SW480 (cell line): Measurements from ENCODE around the gene ABHD13.
"Not testable (repeated sequence)": the region's sequence is repeated elsewhere in the genome, so short reads cannot be mapped to it uniquely, and the experiment has no call there.

Experiments
- DNase-seq: peaks from one replicate; pipeline ENCODE4 v3.0.0-alpha.2; 2016; ENCODE audit warnings: low spot score

ABHD13 gene

DNA sequence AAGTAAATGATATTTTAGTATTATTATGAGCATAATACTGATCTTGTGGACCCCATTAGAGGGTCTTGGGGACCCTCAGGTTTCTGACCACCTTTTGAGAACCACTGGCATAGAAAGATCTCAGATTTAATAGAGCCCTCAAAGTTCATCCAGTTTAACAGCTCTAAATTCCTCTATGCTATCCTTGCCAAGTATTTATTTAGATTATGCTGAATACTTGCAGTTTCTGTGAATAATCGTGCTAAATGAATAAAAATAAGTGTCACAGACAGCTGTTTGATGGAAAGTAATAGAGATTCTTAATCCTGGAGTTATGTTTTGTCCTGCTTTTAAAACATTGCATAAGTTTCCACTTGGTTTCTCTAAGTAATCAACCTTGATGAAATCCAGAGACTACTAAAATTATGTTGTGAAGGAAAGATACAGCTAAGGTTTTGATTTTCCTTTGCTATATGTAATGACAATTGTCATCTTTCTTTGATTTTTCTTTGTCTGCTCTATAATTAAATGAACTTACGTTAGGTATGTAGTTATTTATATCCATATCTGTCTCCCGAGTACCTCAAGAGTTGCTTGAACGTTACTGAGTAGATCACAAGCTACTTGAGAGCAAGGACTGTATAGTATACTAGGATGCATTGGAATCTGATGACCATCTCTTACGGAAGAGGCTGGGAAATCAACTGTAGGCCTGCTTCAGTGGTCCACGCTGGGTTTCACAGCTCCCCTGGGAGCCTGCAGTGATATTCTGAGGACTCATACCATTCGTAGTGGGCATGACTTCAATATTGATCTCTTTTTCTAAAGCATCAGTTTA lies 5.7 kb downstream of the ABHD13 start:
- DNase-seq = no peak

DNA sequence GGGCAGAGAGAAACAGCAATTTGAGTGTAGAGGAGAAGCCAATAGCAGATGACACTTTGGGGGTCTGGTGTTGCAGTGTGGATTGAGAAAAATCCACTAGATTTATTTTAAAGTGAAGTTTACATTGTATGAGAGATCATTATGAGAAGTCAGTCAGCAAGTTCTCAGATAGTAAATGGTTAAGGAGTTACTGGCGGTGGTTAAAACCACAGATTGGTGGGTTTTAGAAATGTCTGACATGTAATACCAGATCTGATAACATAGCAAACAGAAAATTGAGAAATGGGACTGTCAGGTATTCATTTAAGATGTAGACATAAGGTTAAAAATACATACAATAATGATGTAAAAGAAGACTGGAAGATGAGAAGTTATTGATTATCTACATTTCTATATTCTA lies 7.2 kb downstream of the ABHD13 start:
- no peak for DNase-seq

DNA sequence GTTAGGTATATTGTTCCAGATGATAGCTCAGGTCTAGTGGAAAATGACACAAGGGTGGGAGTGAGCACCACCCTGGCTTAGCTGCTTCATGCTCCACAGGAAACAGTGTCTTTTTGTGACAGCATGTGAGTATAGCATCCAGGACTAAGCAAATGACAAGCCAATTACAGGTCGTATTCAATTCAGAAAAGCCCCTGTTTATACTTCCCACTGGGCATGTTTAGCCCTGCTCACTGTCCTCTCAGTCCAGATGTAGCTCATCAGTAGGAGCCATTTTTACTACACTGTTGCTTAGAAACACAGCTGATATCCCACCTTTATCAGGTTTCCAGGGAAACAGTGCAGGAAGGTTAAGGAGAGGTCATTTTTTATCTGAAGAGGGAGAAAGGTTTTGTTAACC lies 8.0 kb downstream of the ABHD13 start:
- no peak for DNase-seq

DNA sequence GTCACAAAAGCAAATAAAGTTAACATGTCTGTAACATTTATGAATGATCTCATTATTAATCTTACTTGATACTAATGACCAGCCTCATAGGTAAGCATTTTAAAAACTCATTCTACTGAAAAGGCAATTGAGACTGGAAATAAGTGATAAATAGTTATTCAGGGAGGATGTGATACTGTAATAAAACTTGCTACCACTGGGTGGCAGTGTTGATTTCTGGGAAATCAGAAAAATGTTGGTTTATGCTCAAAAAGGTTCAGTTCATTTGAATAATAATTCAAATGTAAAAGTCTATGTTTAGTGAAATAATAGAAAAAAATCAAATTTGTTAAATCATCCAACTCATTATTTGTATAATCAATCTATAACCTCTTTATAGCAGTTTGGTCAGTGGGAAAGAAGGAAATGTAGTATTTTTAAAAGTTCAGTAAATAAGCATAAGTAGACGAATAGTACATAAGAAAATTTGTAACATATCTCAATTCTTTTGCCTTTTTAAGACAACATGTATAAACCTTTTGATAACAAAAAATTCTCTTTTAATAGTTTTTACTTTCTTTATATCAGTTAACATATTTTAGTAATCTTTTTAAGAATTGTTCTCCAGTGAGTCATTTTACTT lies 9.6 kb downstream of the ABHD13 start:
- peak; percentile 6 for DNase-seq

DNA sequence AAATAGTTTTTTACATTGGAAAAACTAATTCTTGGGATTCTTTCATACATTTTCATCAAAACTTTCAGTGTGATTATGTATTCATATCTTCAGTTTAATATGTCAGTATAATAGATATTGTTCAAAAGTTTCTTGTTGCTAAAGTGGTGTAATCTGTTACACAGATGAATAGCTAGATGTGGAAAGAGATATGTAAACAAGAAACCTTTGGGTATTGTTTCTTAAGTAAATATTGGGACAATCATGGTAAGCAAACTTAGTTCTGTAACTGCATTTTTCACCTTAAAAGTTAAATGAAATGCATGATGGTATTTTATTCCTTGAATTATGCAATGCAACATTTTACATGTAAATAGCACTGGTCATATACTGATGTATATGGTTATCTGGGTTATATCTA lies 12.2 kb downstream of the ABHD13 start:
- no peak for DNase-seq

DNA sequence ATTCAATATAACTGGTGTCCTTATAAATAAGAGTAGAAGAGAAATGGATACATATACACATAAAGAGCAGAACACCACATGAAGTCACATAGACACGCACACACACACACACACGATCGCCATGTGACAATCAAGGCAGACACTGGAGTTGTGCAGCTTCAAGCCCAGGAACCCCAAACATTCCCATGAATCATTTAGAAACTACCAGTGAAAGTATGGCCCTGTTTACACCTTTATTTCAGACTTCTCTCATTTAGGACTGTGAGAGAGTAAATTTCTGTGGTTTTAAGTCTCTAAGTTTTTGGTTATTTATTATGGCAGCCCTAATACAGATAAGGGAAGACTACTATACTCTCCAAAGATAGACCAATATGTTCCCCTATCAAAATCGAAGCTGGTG lies 31.0 kb downstream of the ABHD13 start:
- DNase-seq = no peak

DNA sequence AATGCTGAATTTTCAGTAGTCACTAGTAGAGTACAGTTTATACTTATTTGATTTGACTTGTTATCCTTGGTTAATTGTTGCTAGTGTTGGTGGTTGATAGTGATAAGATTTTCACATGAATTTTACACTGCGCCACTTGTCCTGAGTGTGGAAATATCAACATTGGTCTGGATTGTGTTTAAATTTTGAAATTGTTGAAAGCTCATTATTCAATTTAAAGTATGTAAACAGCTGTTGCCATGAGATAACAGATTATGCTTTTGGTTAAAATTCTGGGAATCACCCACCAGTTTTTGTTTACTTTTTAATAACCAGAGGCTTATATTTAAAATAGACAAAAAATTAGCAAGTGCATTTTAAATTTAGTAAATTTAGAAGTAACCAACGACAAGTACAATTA lies 39.1 kb downstream of the ABHD13 start:
- DNase-seq = no peak

DNA sequence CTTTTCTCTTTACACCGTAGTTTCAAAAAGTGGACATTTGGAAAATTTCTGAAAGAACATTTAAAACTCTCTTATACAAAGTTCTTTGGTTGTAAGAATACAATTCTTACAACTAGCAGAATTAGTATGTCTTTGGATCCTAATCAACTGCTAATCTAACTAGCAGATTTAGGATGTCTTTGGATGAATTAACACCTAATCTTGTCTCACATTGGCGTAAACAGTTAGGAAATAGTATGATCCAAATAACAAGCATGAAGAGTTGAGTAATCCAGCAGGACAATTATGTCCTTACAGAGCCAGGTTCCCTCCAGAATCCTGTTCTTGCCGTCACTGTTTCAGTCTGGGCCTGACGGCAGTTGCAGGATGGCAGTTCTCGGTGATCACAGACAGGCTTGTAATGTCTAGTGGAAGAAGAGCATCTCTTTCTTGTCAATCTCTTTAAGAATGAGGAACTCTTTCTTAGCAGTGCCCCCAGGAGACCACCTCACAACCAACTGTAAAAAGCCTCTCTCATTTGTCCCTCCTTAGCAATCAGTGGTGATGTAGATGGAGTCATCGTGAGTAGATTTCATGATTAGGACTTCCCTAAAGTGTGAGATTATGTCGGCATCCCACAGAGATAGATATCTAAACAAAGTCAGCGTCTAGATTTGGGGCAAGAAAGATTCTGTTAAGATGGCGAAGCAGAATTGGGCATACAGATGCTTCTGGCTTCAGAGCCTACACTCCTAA lies 45.6 kb downstream of the ABHD13 start:
- no peak for DNase-seq

DNA sequence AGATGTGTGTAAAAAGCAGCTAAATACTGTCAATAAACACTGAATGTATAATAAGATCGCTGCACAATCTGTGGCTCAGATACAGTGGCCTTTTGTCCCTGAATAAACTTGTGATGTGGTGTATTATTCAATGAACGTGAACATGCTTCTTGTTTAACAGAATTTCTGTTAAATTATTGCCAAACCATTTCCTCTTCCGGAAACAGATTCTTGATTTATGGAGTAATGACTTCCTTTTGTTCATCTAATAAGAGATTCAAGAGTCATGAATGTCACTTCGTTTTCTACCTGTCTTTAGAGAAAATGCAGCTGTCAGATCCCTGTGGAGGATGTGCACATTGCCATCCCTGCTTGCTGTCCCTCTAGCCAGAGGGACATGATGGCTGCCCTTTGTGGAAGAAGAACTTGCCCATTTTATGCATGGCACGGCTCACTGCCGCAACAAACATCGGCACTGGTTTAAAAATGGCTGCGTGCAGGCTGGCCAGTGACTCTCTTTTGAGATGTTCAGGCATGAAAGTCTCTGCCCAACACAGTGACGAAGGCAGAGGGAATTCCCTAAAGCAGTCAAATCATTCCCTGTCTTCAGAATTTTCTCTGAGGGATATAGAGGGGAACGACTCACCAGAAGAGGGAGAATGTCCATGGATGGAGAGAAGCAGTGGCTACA lies 48.3 kb downstream of the ABHD13 start:
- DNase-seq = no peak

DNA sequence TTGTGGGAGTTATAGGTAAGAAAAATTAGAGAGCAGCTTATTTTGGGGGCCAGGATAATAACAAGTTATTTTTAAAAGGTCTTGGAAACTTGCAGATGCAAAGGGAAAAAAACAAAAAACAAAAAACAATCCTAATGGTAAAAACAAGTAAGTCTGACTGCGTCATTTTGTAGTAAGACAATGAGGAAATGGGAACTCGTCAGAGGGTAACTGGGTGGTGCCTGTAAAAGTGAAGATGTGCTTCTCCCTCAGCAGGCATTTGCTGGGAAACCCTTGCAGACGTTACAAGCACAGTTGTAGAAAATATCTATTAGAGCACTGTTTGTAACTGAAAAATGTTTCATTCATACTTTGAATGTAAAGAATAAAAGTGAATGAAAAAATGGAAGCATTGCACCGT lies 49.2 kb downstream of the ABHD13 start:
- DNase-seq = no peak

DNA sequence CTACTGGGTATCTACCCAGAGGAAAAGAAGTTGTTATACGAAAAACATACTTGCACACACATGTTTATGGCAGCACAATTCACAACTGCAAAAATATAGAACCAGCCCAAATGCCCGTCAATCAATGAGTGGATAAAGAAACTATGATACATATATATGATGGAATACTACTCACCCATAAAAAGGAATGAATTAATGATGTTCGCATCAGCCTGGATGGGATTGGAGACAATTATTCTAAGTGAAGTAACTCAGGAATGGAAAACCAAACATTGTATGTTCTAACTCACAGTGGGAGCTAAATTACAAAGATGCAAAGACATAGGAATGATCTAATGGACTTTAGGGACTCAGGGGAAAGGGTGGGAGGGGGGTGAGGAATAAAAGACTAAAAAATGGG lies 49.7 kb downstream of the ABHD13 start:
- not testable (repeated sequence) for DNase-seq

DNA sequence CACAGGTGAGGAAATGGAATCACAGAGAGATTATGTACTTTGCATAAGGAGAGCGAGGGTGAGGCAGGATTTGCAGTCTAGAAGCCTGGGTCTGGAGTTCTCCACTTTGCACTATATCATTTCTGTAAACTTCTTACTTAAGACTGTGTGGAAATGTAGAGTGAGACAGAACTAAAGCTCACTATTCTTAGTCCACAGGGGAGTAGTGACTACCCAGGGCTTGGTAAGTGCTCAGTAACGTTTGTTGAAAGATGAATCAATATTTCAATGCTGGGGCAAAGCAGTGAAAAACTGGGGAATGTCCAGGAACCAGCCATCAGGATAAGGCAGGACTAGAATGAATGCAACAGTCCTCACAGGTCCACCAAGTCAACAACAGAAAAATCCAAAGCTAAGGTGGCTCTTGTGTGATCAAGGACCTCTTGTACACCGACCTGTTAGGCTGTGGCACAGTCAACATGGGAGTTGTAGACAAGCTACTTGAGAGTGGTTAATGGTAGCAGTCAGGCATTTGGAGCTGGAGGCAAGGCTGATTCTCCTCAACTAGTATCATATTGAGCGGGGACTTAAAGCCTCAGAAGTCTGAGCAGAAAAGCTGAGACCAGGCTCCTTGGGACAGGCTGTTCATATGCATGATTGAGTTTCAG lies 50.4 kb downstream of the ABHD13 start:
- DNase-seq = no peak

DNA sequence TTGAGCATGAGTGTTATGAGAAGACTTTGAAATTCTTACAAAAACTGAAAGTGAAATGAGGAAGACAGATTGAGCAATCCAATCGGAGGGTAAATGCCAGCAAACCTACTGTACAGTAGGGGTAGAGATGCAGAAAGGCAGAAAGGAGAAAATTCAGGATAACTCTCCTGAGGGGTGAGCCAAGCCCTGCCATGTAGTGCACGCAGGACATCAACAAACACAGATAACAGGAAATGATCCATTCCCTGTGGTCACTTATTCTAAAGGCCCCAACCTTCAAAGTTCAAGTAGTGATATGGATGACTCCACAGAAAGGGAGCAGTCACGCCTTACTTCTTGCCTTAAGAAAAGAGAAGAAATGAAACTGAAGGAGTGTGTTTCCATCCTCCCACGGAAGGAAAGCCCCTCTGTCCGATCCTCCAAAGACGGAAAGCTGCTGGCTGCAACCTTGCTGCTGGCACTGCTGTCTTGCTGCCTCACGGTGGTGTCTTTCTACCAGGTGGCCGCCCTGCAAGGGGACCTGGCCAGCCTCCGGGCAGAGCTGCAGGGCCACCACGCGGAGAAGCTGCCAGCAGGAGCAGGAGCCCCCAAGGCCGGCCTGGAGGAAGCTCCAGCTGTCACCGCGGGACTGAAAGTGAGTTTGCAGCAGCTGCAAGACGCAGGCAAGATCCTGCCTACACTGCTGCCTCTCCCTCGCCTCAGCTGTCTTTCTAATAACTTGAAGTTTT lies 51.6 kb downstream of the ABHD13 start, which contains the start of gene TNFSF13B:
Gene TNFSF13B (plus strand): TSS at position 118 of the 728 bp plus-strand sequence. CDS start 178 bp downstream, at position 296.
- no peak for DNase-seq

DNA sequence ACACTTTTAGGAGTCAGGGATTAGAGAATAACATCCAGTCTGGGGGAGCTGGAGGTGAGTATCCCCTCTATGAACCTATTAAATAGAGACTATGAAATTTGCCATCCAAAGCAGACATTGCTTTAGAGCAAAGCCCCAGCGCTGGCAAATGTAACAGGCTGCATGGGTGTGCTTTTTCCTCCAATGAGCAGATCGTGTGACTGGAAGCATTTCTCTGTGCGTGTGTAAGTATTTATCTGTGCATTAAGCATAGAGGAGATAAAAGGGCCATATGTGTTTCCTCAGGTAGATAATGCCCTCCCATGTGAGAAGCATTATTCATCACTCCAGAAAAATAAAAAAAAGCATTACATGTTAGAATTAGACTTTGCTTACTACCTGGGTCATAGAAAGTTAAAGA lies 52.2 kb downstream of the ABHD13 start:
- DNase-seq = no peak

DNA sequence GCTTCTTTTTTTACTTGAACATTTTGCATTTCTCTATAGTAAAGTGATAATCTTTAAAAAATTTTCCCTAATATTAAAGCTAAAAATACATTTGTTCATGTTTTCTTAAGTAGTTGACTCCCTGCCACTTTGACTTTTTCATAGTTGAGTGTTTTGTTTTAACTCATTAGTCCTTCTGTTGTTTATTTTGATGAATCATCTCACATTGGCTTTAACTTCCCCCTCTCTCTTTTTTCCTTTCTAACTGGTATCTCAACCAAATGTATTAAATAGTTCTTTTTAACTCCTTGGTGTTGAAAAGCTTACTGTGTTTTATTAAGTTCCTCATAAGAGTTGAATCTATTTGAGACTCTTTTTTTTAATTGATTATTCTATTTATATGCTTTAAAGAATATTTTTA lies 54.1 kb downstream of the ABHD13 start:
- DNase-seq = no peak

DNA sequence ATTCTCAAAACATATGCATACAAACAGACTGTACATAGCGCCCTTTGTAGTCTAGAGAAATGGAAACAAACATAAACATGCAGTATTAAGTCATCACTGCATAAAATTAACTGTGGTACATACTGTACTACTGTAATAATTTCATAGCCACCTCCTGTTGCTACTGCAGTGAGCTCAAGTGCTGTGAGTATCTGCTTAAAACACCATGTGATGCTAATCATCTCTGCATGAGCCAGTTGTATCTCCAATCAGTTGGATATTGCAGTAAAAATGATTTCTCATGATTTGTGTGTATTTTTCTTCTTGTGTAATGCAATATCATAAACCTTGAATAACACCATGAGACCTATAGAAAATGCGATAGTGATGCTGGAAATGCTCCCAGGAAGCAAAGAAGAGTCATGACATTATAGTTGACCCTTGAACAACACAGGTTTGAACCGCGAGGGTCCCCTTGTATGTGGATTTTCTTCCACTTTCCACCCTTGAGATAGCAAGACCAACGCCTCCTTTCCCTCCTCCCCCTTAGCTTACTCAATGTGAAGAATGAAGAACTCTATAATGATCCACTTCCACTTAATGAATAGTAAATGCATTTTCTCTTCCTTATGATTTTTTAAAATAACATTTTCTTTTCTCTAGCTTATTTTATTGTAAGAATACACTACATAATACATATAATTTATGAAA lies 55.4 kb downstream of the ABHD13 start:
- DNase-seq = no peak

DNA sequence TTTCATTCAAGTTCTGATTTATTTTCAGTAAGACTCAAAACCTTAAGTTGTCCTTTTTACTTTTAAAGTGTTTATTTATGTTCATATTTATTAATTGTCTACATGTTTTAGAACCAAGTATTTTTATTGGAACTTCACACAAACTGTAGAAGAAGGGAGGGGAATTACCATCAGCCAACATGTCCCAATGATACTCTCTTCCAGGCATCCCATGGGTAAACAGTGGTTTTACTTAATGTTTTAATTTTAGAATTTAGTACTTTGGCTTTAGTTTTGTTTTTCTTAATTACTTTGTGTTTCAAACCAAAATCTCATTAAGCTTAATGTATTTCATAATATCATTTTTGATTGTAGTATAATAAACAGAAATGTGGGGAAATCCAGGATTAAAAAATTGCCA lies 56.5 kb downstream of the ABHD13 start:
- no peak for DNase-seq

DNA sequence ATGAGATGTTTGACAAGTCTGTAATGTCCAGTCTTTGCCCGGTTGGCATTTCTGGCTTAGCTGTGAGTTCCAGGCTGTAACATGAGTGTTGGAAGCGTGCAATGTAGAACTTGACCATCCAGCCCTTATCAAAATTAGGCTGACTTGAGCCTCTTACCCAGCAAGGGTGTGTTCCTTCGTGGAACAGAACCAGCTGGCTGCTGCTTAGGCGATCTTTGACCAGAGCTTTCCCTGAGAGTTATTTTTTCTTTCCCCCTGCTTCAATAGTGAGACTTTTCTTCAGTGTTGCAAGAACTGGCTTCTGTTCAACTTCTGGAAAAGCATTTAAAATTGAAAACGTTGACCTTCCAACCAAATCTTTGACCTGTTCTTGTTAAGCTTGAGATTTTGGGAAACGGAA lies 57.9 kb downstream of the ABHD13 start:
- no peak for DNase-seq

DNA sequence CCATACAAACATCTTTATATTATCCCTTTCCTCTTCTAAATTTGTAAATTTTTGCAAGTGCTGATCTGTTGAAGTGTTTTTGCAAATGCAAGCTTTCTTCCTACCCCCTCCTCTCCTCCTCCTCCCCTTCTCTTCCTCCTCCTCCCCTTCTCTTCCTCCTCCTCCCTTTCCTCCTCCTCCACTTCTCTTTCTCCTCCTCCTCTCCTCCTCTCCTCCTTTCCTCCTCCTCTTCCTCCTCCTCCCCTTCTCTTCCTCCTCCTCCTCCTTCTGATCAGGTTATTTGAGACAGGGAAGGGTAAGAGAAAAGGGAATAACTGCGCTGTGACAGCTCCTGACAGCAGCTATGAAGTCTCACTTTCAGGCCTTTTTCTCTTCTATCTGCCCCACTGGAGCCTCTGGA lies 60.3 kb downstream of the ABHD13 start:
- no peak for DNase-seq

DNA sequence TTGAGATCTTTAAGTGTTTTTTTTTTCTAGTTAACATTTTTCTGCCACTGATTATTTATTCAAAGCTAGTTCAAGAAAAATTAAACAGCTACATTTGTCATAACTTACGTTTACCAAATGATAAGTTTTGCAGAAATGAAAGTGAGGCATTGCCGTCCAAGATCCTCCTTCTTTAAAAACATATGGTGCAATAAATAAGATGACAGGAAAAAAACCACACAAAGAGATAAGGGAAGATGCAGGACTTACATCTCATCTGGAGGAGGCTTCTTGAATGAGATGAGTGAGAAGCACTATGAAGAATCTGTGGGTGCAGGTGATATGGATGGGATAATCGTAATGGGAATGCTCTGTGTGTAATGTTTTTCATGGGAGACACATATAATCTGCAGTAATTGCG lies 63.7 kb downstream of the ABHD13 start:
- no peak for DNase-seq

DNA sequence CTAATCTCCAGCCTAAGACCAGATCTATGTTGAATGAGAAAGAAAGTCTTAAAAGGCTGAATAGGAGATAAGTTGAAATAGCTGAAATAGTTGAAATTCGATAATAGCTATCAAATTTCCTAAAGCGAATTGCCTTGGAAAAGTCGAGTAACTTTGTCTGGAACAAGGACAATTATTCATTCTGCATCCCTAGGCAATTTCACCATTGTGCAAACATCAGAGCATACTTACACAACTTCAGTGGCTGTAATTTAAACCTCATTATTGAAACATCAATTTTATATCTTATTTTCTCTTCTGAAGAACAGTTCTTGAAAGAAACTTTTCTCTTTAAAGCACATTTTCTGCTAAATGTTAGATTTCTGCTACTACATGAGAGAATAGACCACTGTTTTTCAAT lies 64.9 kb downstream of the ABHD13 start:
- no peak for DNase-seq
